Fibroblast of gingiva (primary cell): ENCODE data around the gene DGKD.

Source experiments
- DNase-seq: peaks from one replicate; pipeline ENCODE4 v3.0.0-alpha.2; 2011; ENCODE audit warnings: low read depth

DGKD gene

DNA sequence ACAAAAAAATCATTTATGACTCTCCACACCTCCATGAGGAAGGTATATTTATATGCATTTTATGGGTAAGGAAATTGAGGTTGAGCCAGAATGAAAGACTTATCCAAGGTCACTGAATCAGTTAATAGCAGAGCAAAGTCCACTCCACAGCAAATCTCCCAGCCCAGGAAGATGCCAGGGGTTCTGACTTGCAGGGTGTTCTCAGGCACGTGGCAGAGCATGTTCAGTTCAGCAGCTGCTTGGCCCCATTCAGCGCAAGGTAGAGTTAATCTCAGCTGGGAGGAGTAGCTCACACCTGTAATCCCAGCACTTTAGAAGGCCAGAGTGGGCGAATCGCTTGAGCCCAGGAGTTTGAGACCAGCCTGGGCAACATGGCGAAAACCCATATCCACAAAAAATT is 17.8 kb upstream of the DGKD start:
- no peak for DNase-seq

- no peak for DNase-seq
Measured at GRCh38 chr2:233338046-233338445, 16.2 kb upstream of the DGKD start.

DNA sequence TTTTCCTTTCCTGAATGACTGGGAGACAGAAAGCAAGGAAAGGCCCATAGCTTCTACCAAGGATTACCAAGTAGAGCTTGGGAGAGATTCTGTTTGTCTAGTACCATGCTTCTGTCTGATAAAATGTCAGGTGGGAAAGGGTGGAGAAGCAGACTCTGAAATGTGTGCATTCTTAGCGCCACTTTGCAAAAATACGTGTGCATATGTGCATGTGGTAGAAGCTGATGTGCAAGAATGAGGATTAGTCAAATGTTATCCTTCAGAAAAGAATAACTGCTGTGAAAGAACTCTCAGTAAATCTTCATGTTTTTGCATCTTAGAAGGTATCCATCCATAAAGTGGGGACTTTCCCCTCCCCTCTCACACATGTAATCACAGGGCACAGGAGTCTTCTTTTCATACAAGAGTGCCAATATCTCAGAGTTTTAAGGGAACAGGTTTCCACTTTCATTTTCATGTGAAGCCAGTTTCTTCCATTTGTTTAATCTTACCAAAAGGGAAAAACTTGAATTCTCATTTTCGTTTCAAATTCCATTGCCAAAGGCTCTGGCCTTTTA is 15.4 kb upstream of the DGKD start:
- no peak for DNase-seq

DNA sequence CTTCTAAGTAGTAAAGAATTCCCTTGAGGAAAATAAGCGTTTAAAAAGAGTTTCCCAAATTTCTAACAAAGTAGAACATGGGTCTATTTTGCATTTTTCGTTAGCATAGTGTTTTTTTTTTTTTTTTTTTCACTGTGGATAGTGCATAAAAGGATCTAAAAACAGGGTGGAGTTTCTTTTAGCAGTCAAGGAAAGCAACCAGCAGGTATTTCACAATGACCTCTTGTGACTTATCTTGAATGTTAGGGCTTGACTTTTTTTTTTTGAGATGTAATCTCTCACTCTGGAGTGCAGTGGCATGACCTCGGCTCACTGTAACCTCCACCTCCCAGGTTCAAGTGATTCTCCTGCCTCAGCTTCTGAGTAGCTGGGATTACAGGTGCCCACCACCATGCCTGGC is 14.9 kb upstream of the DGKD start:
- no peak for DNase-seq

GRCh38 chr2:233341296-233341695 is 13.0 kb upstream of the DGKD start:
- DNase-seq = no peak

DNA sequence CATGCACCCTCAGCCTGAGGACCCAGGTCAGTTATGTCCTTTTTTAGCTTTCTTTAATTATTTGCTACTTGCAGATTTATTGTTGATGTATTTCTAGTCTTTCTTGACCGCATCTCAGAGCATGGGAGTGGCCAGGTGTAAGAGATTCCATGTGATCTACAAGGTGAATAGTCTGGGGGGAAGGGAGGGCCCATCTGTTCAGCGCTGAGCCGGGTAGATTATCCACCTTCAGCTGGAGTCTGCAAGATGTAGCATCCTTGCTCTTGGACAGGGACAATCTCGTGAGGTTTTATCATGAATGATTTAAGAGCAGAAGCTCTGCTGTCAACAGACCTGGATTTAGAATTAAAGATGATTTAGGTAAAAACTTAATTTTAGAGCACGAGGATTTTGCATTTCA is 12.0 kb upstream of the DGKD start:
- DNase-seq = no peak

- DNase-seq = no peak
Measured at GRCh38 chr2:233343171-233343705, 11.1 kb upstream of the DGKD start.

- no peak for DNase-seq
Measured at GRCh38 chr2:233346376-233346775, 7.9 kb upstream of the DGKD start.

- DNase-seq = no peak
Measured at GRCh38 chr2:233346930-233347329, 7.4 kb upstream of the DGKD start.

- DNase-seq = no peak
Measured at GRCh38 chr2:233349005-233349998, 5.0 kb upstream of the DGKD start.

DNA sequence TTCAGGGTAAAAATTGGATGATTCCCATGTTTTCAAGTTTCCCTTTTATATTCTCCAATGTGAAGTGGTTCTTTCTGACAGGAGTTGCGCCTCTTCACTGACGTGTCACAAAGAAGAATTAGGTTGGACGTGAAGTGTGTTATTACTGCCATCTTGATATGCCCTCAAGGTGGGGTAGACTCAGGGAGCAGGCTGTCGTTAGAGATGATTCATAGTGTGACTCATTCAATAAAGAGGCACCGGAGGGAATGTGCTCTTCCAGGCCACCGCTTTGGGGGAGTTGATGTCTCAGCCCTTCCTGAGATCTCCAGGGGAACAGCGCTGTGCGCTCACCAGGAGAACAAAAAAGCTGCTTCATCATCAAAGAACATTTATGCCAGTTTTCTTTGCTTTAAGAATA is 3.6 kb upstream of the DGKD start:
- DNase-seq = peak; percentile 70

GRCh38 chr2:233351423-233351822 is 2.9 kb upstream of the DGKD start:
- DNase-seq = no peak

- DNase-seq = no peak
Measured at GRCh38 chr2:233352141-233352842, 2.0 kb upstream of the DGKD start.

DNA sequence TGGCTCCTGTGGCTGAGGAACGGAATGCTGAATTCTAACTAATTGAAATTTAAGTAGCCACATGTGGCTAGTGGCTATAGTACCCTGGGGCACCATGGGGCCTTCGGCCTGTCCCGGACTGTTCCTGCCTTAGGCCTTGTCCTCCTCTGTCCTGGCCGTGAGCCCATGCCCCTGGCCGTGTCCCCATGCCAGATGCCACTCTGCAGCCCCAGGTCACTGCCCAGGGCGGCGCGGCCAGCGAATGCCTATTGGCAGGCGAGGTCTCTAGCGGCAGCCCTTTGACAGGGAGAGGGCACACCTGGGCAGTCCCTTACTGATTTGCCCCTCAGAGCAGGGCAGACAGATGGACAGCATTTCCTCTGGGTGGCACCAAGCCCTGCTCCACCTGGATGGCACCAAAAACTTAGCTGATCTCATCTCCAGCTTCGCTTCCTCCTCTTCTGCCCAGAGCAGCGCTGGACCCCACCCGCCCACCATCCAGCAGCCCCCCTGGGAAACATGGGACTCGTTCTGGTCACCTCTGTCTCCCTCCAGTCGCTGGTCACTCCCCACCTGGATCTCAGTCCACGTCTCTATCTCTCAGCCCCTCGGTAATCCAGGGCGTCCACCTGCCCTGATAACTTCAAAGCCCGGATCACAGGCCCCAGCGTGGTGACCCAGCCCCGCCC is 1.1 kb upstream of the DGKD start:
- DNase-seq = no peak

GRCh38 chr2:233354500-233354924 is 218 bp downstream of the DGKD start:
- DNase-seq = no peak

DNA sequence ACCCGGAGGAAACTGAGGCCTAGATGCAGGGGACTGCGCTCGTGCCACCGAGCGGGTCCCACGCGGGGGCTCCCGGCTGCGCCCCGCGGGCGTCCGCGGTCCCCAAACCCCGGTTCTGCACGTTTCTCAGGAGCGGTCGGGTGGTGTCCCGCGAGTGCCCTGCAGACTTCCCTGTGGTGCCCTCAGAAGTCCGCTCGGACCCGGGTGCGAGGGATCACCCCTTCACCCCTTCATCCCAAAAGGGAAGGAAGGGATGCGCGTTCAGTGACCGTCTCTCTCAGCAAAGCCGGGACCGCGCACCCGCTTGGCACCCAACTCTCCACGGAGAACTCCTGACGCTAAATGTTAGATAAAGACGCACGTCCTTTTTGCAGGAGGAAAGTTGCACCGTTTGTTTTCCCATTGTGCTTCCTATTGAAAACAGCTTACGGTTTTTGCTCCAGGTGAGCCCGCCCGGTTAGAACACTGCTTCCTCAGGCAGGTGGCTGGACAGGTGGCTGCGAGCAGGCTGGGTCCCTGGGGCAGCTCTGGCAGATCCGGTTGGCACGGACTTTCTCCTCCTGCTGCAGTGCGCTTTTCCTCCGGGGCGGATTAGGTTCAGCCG is 779 bp downstream of the DGKD start:
- no peak for DNase-seq

- DNase-seq = no peak
Measured at GRCh38 chr2:233355916-233356315, 1.6 kb downstream of the DGKD start.

DNA sequence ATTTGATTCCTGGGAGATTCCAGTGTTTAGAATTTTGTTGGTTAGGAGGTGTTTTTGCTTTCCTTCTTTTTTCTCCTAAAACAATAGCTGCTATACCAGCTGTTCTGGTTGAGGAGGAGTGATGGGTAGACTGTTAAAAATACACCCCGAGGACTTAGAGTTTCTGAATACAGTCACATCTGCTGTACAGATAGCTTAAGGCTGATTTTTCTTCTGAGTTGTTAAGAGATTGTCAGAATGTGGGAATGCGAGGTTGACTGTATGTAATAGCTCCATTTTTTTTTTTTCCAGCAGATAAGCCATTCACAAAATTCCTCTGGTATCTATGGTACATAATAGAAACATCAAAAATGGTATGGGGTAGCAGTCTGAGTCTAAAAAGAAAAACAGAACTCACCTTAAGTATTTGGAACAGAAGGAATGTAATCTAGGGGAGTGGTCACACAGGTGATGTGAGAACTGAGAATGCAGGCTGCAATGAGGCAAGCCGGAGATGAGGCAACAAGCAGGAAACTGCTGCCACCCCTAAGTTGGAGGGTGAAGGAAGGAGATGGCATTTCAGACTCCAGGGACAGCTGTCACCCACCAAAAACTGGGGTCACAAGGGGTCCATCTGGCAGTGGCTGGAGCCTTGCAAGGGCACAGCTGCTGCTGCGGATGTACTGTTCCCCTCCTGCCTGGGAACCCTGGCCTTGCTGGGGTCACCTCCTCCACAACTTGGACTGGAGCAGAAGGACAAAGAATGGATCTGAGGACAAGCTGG is 2.4 kb downstream of the DGKD start:
- no peak for DNase-seq

DNA sequence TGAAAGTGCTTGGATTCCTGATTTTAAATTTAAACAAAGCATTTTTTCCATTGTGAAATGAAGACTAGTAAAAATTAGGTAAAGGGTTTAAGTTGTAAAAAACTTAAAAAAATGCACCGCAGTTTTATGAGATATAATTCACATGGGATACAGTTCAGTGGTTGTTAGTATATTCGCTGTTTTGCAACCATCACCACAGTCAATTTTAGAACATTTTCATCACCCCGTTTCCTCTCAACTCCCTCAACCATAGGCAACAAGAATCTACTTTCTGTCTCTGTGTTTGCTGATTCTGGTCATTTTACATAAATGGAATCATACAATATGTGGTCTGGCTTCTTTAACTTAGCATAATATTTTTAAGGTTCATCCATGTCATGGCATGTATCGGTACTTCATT is 4.0 kb downstream of the DGKD start:
- no peak for DNase-seq

GRCh38 chr2:233358947-233359346 is 4.7 kb downstream of the DGKD start:
- no peak for DNase-seq

- no peak for DNase-seq
Measured at GRCh38 chr2:233359823-233360222, 5.5 kb downstream of the DGKD start.
